Glomerular visceral epithelial cell (primary cell): ENCODE results near the gene GLIS1.

Source experiments
- DNase-seq: peaks from one replicate; pipeline ENCODE4 v3.0.0-alpha.2; 2016; ENCODE audit errors: extremely low spot score

Gene GLIS1

GRCh38 chr1:53549287-53549686 lies 189.7 kb downstream of the GLIS1 start:
- DNase-seq = no peak

GRCh38 chr1:53548031-53548491 lies 190.9 kb downstream of the GLIS1 start:
- no peak for DNase-seq

GRCh38 chr1:53547231-53547790 lies 191.7 kb downstream of the GLIS1 start:
- no peak for DNase-seq

GRCh38 chr1:53546409-53547155 lies 192.4 kb downstream of the GLIS1 start:
- no peak for DNase-seq

- no peak for DNase-seq
Observed at GRCh38 chr1:53545663-53546408, 193.1 kb downstream of the GLIS1 start.

GRCh38 chr1:53544728-53545515 lies 194.0 kb downstream of the GLIS1 start:
- DNase-seq = no peak

GRCh38 chr1:53543778-53544695 lies 194.9 kb downstream of the GLIS1 start:
- no peak for DNase-seq

GRCh38 chr1:53543130-53543777 lies 195.7 kb downstream of the GLIS1 start:
- DNase-seq = no peak

- no peak for DNase-seq
Observed at GRCh38 chr1:53542551-53542950, 196.4 kb downstream of the GLIS1 start.

- peak; percentile 94 for DNase-seq
Observed at GRCh38 chr1:53541761-53542550, 197.0 kb downstream of the GLIS1 start.

GRCh38 chr1:53541263-53541625 lies 197.7 kb downstream of the GLIS1 start:
- no peak for DNase-seq

- DNase-seq = no peak
Observed at GRCh38 chr1:53540604-53541262, 198.2 kb downstream of the GLIS1 start.

- no peak for DNase-seq
Observed at GRCh38 chr1:53539711-53540603, 199.0 kb downstream of the GLIS1 start.

DNA sequence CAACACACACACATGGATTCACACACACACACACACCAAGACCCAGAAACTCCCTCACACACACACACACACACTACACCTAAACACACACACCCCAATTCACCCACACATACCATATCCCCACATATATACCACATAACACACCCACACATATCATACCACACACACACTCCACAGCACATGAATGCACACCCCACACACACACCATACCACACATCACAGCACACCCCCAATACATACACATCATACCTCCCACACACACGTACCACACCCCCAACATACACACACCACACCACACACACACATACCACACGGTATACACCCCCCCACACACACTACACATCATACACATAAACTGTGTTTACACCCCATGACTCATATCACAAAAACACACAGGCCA lies 199.7 kb downstream of the GLIS1 start:
- no peak for DNase-seq

GRCh38 chr1:53536606-53537005 lies 202.4 kb downstream of the GLIS1 start:
- no peak for DNase-seq

DNA sequence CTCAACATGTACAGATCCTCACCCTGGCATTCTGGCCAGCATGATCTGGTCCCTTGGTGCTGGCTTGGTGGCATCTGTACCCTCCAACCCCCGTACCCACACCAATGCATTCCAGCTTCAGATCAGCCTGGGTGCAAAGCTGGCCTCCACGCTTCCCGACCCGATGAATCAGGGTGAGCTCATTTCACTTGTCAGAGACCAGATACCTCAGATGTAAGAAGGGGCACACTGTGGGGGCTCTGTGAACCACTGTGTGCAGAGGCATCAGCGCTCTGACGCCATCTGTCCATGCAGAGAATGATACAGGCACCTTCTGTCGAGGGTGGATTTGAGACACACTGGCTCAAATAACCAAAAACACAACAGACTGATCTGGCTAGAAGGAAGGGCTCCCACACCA lies 203.1 kb downstream of the GLIS1 start:
- peak; percentile 30 for DNase-seq

GRCh38 chr1:53535226-53535625 lies 203.7 kb downstream of the GLIS1 start:
- no peak for DNase-seq

- no peak for DNase-seq
Observed at GRCh38 chr1:53532912-53533311, 206.1 kb downstream of the GLIS1 start.
